Measurements from ENCODE around the gene B4GALNT2.
A peak's percentile ranks its signal among the peaks of the same experiment; 100 is the strongest.
"Not testable (repeated sequence)": the region's sequence is repeated elsewhere in the genome, so short reads cannot be mapped to it uniquely, and the experiment has no call there.

B4GALNT2 gene, protein sequence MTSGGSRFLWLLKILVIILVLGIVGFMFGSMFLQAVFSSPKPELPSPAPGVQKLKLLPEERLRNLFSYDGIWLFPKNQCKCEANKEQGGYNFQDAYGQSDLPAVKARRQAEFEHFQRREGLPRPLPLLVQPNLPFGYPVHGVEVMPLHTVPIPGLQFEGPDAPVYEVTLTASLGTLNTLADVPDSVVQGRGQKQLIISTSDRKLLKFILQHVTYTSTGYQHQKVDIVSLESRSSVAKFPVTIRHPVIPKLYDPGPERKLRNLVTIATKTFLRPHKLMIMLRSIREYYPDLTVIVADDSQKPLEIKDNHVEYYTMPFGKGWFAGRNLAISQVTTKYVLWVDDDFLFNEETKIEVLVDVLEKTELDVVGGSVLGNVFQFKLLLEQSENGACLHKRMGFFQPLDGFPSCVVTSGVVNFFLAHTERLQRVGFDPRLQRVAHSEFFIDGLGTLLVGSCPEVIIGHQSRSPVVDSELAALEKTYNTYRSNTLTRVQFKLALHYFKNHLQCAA

DNA sequence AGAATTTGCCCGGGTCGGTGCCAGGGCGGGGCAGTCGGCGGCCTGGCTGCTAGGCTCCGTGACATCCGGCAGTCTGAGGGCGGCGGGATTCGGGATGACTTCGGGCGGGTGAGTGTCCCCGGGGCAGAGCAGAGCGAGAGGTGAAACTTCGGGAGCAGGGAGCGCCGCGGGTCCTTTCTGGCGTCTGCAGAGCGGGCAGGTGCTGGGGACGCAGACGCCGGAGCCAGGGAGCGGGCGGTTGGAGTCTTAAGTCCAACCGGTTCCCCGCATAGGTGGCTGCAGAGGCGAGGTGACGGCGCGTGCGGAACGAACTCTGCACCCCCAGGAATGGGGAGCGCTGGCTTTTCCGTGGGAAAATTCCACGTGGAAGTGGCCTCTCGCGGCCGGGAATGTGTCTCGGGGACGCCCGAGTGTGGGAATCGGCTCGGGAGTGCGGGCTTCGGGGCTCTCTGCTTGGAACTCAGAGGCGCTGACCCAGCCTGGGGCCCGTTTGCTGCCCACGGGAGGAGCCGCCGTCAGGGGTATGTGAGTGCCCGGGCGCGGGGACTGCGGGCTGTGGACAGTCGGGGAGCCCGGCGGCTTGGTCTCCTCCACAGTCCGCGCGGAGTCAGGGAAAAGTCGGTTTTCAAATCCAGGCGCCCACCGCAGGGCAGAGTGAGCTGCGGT is at the start of gene B4GALNT2:
TSS of gene B4GALNT2 (plus strand) at position 71 of the 666 bp plus-strand sequence. CDS start at position 95, 24 bp downstream.
- DNase-seq: peak in 1 of 2 donors; percentile 3

- not testable (repeated sequence) for DNase-seq
Measured at GRCh38 chr17:49085046-49085445, 47.5 kb upstream of the B4GALNT2 start.

DNA sequence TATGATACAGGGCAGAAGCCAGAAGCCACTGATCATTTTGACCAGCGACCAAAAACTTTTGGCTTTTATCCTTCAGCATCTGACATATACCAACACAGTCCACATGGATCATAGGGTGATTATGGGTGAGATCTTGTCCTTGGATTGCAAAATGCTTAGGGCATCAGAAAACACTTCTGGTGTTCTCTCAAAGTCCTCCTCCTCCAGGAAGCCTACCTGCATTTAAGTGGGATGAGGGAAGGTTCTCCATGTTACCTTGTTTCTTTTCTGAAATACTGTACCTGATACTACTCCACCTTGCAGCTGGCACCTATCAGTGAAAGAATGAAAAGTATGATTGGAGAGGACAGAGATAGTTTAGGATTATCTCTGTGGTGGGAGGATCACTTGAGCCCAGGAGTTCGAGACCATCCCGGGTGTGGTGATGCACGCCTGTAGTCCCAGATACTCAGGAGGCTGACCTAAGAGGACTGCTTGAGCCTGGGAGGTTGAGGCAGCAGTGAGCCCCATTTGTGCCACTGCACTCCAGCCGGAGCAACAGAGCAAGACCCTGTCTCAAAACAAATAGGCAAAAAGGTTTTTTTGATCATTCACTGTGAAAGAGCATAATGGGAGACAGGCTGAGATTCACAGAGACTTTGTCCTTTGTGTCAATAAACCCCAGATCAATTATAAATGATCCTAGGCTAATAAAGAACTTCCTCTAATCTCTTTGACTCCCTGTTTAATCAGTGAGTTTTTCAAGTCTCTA is 46.8 kb upstream of the B4GALNT2 start:
- DNase-seq: no peak

DNA sequence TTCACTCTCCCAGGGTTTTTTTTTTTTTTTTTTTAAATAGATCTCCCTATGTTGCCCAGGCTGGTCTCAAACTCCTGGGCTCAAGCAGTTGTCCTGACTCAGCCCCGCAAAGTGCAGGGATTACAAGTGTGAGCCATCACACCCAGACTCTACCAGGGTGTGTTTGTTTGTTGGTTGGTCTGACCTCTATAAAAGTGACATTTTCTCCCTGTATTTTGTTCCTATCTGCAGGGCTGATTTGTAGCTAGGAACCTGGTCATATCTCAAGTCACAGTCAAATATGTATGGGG is 46.3 kb upstream of the B4GALNT2 start:
- no peak for DNase-seq

- no peak for DNase-seq
Measured at GRCh38 chr17:49086649-49087048, 45.9 kb upstream of the B4GALNT2 start.

GRCh38 chr17:49089094-49089493 is 43.5 kb upstream of the B4GALNT2 start:
- no peak for DNase-seq

DNA sequence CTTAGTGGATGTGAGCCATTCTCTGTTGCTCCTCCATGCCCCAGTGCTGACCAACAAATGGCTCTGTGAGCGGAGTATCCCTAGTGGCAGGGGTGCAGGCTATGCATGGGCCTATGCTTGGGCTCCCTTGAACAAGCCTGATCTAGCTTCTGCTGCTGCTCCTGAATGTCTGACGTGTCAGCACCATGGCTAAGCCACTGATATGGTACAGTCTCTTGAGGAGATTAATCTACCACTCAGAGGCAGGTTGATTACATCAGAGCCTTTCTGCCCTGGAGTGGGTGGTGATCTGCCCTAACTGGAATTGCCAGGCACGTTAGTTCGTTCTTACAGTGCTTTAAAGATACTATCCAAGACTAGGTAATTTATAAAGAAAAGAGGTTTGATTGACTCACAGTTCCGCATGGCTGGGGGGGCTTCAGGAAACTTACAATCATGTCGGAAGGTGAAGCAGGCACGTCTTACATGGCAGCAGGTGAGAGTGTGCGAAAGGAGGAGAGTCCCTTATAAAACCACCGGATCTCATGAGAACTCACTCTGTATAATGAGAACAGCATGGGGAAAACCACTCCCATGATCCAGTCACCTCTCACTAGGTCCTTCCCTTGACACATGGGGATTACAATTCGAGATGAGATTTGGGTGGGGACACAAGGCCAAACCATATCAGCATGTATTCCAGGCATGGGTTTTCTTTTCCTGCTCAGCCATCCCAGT is 41.5 kb upstream of the B4GALNT2 start:
- DNase-seq: no peak

GRCh38 chr17:49093131-49093530 is 39.4 kb upstream of the B4GALNT2 start:
- no peak for DNase-seq

DNA sequence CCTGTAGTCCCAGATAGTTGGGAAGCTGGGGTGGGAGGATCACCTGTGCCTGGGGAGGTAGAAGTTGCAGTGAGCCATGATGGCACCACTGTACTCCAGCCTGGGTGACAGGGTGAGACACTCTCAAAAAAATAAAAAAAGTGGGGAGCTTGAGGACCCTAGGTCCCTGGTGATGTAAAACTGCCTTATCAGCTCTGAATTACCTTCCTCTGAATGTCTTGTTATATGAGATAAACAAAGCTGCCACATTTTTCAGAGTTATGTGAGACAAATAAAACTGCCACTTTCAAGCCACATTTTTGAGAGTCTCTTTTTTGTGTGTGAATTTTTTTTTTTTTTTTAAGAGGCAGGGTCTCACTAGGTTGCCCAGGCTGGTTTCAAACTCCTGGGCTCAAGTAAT is 32.0 kb upstream of the B4GALNT2 start:
- no peak for DNase-seq

DNA sequence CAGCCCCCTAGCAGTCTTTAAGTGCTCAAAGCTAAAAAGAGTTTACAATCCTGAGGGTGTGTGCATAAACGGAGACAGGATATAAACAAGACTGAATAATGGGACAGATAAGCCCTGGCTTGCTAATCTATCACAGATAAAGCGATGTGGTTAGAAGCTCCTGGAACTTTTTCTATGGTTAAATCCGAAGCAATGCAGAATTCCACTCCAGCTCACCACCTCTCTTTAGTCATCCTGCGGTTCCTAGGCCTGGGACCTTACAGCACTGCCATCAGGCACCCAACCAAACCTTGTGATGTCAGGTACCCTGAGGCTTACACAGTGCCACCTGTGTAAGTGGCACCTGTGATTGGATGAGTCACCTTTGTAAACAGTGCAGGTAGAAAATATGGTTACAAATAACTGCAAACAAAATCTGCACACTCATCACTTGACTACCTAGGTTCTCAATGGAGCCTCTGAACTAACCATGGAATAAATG is 31.5 kb upstream of the B4GALNT2 start:
- DNase-seq: no peak

- DNase-seq: not testable (repeated sequence)
Measured at GRCh38 chr17:49103360-49103759, 29.2 kb upstream of the B4GALNT2 start.

DNA sequence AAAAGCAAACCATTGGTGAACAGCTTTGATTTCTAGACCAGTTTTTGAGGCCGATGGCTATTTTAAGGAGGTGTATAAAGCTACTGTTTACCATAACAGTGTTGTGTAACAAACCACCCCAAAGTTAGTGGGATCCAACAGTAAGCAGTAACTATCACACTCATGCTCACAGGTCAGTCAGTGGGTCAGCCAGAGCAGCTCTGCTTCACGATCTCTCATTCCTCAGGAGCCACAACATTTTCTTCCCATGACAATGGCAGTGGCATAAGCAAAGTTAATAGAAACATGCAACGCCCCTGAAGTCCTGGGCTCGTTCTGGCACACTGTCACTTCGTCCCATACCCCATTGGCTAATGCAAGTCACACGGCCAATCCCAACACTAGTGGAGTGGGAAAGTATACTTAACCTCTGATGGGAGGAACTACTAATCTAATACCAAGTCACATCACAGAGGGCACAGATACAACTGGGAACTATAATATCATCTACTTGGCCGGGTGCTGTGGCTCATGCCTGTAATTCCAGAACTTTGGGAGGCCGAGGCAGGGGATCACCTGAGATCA is 28.0 kb upstream of the B4GALNT2 start:
- DNase-seq: no peak

DNA sequence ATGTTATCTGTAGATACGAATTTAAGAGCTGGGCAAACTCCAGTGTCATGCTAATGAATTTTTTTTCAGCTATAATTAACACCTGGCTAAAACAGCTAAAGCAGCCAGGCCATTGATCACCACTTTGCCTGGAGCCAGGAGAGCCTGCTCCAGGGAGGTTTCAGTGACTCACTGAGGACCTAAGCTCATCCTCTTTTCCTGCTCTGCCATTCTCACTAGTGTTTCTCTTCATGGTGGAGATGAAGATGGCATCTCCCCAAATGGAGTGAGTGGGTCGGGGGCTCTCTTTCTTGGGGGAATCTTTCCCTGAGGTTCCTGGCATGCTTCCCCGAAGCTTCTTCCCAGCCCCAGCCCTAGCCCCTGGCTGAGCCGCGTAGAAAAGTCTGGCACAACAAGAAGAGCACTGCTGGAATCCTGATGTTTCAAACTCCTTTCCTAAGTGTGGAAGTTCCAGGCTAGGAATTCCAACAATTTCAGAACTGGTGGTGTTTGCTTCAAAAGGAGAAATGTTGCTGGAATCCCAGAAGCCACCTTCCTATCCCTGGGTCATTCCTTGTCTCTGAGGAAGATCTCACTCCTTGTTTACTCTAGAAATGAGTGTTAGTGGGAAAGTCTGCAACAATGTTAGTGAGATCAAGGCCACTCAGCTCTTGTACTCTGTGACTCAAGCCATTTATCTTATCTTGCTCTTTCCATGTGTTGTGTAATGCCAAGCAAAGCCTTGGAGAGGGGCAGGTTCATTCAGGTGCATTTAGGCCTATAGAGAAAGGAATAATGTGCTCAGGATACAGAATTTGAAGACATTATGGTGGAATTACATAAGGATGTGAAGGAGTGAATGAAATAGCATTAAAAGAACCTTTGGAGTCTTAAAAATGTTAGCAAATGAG is 26.0 kb upstream of the B4GALNT2 start:
- DNase-seq: no peak

DNA sequence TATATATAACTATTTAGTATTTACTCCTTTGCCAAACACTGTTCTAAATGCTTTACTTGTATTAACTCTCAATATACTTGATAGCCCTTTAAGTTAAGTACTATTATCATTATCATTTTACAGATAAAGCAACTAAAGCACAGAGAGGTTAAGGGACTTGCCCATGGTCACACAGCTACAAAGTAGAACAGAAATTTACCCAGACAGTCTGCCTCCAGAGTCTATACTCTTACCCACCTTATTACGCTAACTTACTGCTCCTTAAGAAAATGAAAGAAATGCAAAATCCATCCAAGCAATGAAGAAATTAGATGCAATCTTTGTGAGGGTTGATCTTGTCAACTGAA is 25.4 kb upstream of the B4GALNT2 start:
- no peak for DNase-seq

GRCh38 chr17:49108318-49108717 is 24.3 kb upstream of the B4GALNT2 start:
- no peak for DNase-seq

GRCh38 chr17:49110509-49110908 is 22.1 kb upstream of the B4GALNT2 start:
- no peak for DNase-seq

GRCh38 chr17:49111934-49112333 is 20.6 kb upstream of the B4GALNT2 start:
- no peak for DNase-seq

- DNase-seq: no peak
Measured at GRCh38 chr17:49112936-49113335, 19.6 kb upstream of the B4GALNT2 start.

- DNase-seq: no peak
Measured at GRCh38 chr17:49114703-49115102, 17.9 kb upstream of the B4GALNT2 start.

DNA sequence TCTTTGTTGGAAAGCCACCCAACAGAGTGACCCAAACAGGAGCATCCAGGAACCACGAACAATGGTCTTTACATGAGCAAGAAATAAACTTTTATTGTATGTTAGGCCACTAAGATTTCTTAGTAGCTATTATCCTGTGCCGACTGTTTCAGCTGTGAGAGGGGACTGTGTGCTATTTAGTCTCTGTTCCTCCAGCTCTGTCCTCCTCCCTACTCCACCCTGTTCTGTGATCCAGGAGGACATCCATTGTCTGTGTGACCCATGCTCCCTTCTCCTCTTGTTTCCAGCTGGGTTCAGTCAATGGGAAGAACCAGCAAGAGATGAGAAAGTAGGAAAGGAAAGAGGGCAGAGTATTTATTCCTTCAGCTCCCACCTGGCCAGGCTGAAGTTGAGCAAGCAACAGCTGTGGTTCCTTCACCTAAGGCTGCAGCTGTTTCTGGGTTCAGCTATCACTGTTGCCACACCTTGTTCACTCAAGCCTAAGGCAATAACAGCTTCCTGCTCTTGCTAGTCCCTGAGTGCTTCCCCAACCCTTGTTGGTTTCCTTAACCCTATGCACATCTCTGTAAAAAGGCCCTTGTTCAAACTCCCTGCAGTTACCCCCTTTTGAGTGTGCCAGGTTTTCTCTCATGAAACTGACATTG is 14.9 kb upstream of the B4GALNT2 start:
- no peak for DNase-seq

DNA sequence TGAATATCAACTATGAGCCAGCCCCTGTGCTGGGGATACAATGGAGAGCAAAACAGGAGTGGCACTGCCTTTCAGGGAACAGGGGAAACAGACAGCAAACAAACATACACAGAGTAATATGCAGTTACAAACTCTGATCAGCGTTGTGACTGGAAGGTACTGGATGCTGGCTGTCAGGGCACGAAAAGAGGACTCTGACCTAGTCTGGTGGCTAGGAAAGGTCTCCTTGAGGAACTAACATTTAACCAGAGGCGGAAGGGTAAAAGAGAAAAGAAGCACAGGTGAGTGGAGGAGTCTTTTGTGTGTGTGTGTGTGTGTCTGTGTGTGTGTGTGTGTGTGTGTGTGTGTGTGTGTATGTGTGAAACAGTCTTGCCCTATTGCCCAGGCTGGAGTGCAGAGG is 12.4 kb upstream of the B4GALNT2 start:
- no peak for DNase-seq
